HepG2 (cell line): ENCODE results near the gene WIPF2. TPM values are rescaled to one million over a fixed set of nuclear protein-coding genes. Genes with fewer than 3 reads are reported as not detected.
A peak's percentile ranks its signal among the peaks of the same experiment; 100 is the strongest.

Source experiments
- ELF4 ChIP-seq: sonication (generic); formaldehyde crosslinking; IDR thresholded peaks from 2 replicates; pipeline ENCODE4 v1.5.0; 2020; ENCODE audit warnings: missing genetic modification reagents, mild to moderate bottlenecking, moderate library complexity, borderline replicate concordance
- KLF11 ChIP-seq: IDR thresholded peaks from 2 replicates; pipeline ENCODE4 v1.6.1; 2016; ENCODE audit warnings: missing compliant biosample characterization
- MTF1 ChIP-seq: sonication (generic); formaldehyde crosslinking; IDR thresholded peaks from 2 replicates; pipeline ENCODE4 v1.5.0; 2020; ENCODE audit warnings: missing genetic modification reagents
- ZBTB40 ChIP-seq, 2 experiments: fragments of 450-650 bp in 1 of 2; sonication (generic) in 1 of 2; formaldehyde crosslinking in 1 of 2; IDR thresholded peaks; 2 replicates each; pipeline versions ENCODE4 v1.6.1 to v1.8.0; 2016 to 2022; ENCODE audit warnings: antibody characterized with exemption in 1 of 2, mild to moderate bottlenecking in 1 of 2, missing genetic modification reagents in 1 of 2
- ZC3H13 ChIP-seq: sonication (generic); formaldehyde crosslinking; IDR thresholded peaks from 2 replicates; pipeline ENCODE4 v1.8.1; 2023; ENCODE audit warnings: mild to moderate bottlenecking, missing genetic modification reagents, moderate library complexity
- ZNF30 ChIP-seq: sonication (generic); formaldehyde crosslinking; IDR thresholded peaks from 2 replicates; pipeline ENCODE4 v1.5.0; 2020; ENCODE audit warnings: mild to moderate bottlenecking, missing genetic modification reagents
- ZNF510 ChIP-seq: sonication (generic); formaldehyde crosslinking; IDR thresholded peaks from 2 replicates; pipeline ENCODE4 v1.4.0; 2020; ENCODE audit warnings: low read depth, mild to moderate bottlenecking, missing genetic modification reagents
- ZNF691 ChIP-seq: sonication (generic); formaldehyde crosslinking; IDR thresholded peaks from 2 replicates; pipeline ENCODE4 v1.4.0; 2020; ENCODE audit warnings: missing genetic modification reagents, low read depth, mild to moderate bottlenecking, borderline replicate concordance
- ZNF749 ChIP-seq: sonication (generic); formaldehyde crosslinking; IDR thresholded peaks from 2 replicates; pipeline ENCODE4 v1.8.0; 2022; ENCODE audit warnings: mild to moderate bottlenecking, missing genetic modification reagents, moderate library complexity, borderline replicate concordance
- polyA plus RNA-seq, 8 experiments: library from polyadenylated mRNA; depleted of rRNA in 3 of 8; stranded (reverse) in 7 of 8; unstranded in 1 of 8; fragments of >200 nt; fragmentation: Illumina TruSeq in 4 of 8; extraction: Trizol in 4 of 8; gene quantifications; 2 replicates each; pipeline versions ENCODE4 v1.2.1 to v1.2.3, GENCODE V29; 2011 to 2016; ENCODE audit warnings: low read depth in 4 of 8, missing spikeins in 1 of 8, mixed read lengths in 1 of 8; ENCODE audit not compliant: insufficient read depth in 1 of 8
- total RNA-seq, 5 experiments: library from RNA; depleted of rRNA; stranded (reverse); fragments of >200 nt; fragmentation: Illumina TruSeq; extraction: Trizol; gene quantifications; 2 replicates each; pipeline ENCODE4 v1.2.3, GENCODE V29; 2016; ENCODE audit warnings: low read depth in 1 of 5
- TF ChIP-seq, protein P1 (sequence below): sonication (generic); formaldehyde crosslinking; IDR thresholded peaks from 2 replicates; pipeline ENCODE4 v1.4.0; 2020; ENCODE audit warnings: missing genetic modification reagents; ENCODE audit errors: not compliant biosample characterization
- TF ChIP-seq, protein P2 (sequence below): IDR thresholded peaks from 2 replicates; pipeline ENCODE4 v1.6.1; 2016; ENCODE audit warnings: low read depth, missing genetic modification reagents, missing compliant biosample characterization

The WIPF2 gene
- total and polyA plus RNA-seq, 2 of the 13 experiments (the other 11 are each of a cell fraction or from before 2014, with no cell fraction given) = 7.2 to 10.8 TPM

DNA sequence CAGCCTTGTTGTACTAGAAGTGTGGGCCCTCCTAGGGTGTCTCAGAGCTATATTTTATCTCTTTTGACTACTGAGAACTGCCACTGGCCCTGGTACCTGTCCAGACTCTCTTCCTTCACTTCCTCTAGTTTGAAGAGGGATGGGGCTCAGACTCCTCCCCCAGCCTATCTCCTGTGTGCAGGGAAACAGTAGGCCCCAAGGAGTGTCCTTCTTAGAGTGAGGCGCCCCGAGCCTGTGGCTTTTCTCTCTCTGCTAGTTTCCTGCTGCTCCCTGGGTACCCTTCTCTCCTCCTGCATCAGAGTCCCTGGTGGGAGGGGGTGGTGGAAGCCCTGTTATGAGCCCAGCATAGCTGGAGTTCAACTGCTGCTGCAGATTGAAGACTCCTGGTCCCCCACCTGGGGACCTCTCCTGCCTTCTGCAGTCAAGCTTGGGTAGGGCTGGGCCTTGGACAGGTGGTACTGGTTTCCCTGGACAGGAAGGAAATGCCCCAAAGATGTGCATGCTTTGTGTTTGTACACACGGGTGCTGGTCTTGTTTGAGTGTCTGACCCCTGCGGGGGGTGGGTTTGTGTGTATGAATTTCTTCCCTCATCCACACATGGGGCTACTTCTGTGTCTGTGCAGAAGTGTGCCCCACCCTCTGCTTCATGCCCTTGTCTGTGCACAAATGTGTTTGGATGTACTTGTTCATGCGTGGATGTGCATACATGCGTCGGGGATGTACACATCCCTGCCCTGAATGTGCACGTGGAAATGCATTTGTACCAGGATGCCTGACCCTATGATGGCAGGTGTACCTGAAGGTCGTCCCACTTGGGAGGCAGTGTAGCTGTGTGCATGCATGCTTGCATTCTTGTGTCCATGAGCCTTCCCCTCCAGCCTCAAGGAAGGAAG lies 96.8 kb downstream of the WIPF2 start (continued):
- TF ChIP-seq ZBTB40 (IDR thresholded peaks at IDR 0.05) (no peak), ZBTB40 (CRISPR knock-in tag; IDR thresholded peaks at IDR 0.05) (0 out of 2 replicates have a peak, but pooled peaks have one; percentile 14), MTF1 (no peak), KLF11 (CRISPR knock-in tag) (no peak), ZNF510 (no peak), ZNF749 (CRISPR knock-in tag) (no peak), ZC3H13 (CRISPR knock-in tag) (no peak; the same call in 1 of the 2 replicates), ZNF30 (CRISPR knock-in tag) (no peak), ELF4 (CRISPR knock-in tag) (no peak), ZNF691 (CRISPR knock-in tag) (no peak)
- TF ChIP-seq, protein P1, sequence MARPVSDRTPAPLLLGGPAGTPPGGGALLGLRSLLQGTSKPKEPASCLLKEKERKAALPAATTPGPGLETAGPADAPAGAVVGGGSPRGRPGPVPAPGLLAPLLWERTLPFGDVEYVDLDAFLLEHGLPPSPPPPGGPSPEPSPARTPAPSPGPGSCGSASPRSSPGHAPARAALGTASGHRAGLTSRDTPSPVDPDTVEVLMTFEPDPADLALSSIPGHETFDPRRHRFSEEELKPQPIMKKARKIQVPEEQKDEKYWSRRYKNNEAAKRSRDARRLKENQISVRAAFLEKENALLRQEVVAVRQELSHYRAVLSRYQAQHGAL (CRISPR knock-in tag) = no peak
- TF ChIP-seq, protein P2, sequence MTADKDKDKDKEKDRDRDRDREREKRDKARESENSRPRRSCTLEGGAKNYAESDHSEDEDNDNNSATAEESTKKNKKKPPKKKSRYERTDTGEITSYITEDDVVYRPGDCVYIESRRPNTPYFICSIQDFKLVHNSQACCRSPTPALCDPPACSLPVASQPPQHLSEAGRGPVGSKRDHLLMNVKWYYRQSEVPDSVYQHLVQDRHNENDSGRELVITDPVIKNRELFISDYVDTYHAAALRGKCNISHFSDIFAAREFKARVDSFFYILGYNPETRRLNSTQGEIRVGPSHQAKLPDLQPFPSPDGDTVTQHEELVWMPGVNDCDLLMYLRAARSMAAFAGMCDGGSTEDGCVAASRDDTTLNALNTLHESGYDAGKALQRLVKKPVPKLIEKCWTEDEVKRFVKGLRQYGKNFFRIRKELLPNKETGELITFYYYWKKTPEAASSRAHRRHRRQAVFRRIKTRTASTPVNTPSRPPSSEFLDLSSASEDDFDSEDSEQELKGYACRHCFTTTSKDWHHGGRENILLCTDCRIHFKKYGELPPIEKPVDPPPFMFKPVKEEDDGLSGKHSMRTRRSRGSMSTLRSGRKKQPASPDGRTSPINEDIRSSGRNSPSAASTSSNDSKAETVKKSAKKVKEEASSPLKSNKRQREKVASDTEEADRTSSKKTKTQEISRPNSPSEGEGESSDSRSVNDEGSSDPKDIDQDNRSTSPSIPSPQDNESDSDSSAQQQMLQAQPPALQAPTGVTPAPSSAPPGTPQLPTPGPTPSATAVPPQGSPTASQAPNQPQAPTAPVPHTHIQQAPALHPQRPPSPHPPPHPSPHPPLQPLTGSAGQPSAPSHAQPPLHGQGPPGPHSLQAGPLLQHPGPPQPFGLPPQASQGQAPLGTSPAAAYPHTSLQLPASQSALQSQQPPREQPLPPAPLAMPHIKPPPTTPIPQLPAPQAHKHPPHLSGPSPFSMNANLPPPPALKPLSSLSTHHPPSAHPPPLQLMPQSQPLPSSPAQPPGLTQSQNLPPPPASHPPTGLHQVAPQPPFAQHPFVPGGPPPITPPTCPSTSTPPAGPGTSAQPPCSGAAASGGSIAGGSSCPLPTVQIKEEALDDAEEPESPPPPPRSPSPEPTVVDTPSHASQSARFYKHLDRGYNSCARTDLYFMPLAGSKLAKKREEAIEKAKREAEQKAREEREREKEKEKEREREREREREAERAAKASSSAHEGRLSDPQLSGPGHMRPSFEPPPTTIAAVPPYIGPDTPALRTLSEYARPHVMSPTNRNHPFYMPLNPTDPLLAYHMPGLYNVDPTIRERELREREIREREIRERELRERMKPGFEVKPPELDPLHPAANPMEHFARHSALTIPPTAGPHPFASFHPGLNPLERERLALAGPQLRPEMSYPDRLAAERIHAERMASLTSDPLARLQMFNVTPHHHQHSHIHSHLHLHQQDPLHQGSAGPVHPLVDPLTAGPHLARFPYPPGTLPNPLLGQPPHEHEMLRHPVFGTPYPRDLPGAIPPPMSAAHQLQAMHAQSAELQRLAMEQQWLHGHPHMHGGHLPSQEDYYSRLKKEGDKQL (CRISPR knock-in tag) = no peak
